Stimulated activated CD8-positive, alpha-beta memory T cell treated with anti-CD3 and anti-CD28 coated beads, Interleukin-15, amount 100 ng/mL, for 1 hour (primary cell): ENCODE results near the gene ICA1L.
"Not testable (repeated sequence)": the region's sequence is repeated elsewhere in the genome, so short reads cannot be mapped to it uniquely, and the experiment has no call there.

Experiments used
- DNase-seq: peaks from one replicate; pipeline ENCODE4 v3.0.0-alpha.2; 2020; ENCODE audit warnings: low read depth

The ICA1L gene

GRCh38 chr2:202871300-202872141, at the start of gene ICA1L:
TSS of gene ICA1L (minus strand) at chr2:202871766. CDS start at chr2:202829009, 42,757 bp downstream.
- no peak for DNase-seq

- no peak for DNase-seq
Observed at GRCh38 chr2:202918860-202919259, 47.3 kb upstream of the ICA1L start.

GRCh38 chr2:202912342-202913201, 41.0 kb upstream of the ICA1L start:
- DNase-seq, result not testable (repeated sequence)

- DNase-seq, result peak; percentile 80
Observed at GRCh38 chr2:202911512-202912341, 40.2 kb upstream of the ICA1L start, which contains the start of the genes CARF and WDR12. TSS of gene CARF (plus strand) at chr2:202912275. CDS start at chr2:202941903, 29,628 bp downstream. TSS of gene WDR12 (minus strand) at chr2:202911673. CDS start at chr2:202911476, 197 bp downstream.

DNA sequence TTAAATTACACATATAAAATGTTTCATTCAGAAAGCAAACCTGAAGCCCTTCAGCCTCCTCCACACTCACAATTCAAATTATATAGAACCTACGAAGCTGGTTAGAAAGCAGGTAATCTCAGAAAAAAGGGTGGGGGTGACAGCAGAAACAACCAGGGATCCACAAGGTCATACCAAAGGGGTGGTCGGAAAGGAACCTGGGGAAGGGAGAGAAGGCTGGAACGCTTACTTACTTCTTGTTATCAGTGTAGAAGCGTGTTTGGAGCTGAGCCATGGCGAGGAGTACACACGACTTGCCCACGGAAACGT, 39.6 kb upstream of the ICA1L start:
- DNase-seq, result no peak

DNA sequence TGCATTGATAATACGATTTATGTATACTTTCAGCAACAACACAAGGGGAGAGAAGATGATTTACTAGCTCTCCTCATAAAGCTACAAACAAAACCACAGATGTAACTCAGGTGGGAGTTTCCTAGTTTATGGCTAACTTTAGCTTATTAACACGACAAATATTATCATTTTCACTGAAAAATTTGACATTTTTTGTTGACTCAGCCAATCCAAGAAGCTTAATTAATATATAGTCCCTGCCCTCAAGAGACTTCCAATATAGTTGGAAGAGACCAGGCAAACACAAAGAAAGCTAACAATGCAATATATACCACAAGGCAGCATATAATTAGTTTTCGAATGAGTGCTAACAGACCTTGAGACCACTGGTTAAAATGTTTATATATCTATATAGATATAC, 39.1 kb upstream of the ICA1L start:
- no peak for DNase-seq

GRCh38 chr2:202910250-202910649, 38.7 kb upstream of the ICA1L start:
- DNase-seq, result not testable (repeated sequence)

DNA sequence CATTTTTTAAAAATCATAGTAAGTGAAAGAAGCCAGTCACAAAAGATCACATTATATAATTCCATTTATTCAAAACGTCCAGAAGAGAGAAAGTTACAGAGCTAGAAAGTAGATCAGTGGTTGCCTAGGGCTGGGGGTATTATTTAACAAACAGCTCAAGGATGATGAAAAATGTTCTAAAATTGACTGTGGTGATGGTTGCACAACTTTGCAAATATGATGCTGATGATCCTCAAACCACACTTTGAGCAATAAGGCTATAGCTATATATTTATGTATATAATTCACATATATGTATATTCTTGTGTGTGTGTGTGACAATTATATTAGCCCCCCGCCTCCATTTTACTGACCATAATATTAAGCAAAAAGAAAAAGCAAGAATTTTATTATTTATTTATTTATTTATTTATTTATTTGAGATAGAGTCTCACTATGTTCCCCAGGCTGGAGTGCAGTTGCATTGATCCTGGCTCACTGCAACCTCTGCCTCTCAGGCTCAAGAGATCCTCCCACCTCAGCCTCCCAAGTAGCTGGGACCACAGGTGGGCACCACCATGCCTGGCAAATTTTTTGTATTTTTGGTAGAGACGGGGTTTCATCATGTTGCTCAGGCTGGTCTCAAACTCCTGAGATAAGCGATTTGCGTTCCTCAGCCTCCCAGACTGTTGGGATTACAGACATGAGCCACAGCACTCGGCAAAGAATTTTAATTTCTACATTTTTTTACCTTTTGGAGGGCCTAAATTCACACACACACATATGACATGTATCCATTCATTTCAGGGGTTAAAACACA, 38.0 kb upstream of the ICA1L start:
- no peak for DNase-seq

- no peak for DNase-seq
Observed at GRCh38 chr2:202908186-202908585, 36.6 kb upstream of the ICA1L start.

DNA sequence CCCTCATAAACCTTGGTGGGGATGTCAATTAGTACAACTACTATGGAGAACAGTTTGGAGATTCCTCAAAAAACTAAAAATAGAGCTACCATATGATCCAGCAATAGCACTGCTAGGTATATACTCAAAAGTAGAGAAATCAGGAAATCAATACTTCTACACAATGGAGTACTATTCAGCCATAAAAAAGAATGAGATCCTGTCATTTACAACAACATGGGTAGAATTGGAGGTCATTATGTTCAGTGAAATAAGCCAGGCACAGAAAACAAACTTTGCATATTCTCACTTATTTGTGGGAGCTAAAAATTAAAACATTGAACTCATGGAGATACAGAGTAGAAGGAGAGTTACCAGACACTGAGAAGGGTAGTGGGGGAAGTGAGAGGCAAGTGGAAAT, 33.9 kb upstream of the ICA1L start:
- DNase-seq, result not testable (repeated sequence)

GRCh38 chr2:202885190-202885589, 13.6 kb upstream of the ICA1L start:
- no peak for DNase-seq

DNA sequence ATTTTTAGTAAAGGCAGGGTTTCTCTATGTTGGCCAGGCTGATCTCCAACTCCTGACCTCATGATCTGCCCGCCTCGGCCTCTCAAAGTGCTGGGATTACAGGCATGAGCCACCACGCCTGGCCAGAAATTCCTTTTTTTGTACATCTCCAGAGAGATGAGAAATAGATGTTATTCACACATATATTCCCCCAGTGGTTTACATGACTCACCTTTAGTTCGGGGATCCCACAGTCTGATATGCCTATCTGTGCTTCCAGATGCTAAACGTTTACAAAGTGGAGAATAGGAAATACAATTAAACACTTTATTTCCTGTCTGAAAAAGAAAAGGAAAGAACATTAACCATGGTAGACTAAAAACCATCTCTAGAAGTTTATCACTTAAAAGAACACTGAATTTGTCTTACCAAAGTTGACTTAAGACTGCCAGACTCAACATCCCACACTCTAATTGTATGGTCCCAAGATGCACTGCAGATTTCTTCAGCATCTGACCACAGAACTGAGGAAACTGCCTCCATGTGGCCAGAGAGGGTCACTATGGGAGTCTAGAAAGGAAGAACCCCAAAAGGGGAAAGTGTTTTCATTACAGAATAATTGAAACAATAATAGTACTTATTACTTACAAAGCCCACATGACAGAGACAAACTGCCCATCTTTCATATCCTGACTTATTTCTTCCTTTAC, 12.6 kb upstream of the ICA1L start:
- no peak for DNase-seq

- no peak for DNase-seq
Observed at GRCh38 chr2:202881570-202881969, 10.0 kb upstream of the ICA1L start.

DNA sequence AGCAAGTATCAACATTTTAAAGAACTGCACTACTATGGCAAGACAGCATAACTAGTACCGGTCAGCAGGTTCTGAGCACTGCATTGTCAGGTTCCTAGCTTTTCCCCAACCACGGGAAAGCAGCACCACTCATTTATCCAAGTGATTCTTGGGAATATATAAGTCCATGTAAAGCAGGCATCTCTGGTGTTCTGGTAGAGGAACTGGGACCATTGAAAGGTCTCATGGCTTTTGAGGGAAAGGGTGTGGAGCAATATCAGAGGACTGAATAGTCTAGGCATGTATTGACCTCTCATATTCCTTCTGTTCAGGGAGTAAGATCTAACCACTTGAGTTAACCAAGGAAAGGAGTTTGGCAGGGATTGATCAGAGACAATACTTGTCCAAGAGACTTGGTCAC, 6.1 kb upstream of the ICA1L start:
- DNase-seq, result no peak

GRCh38 chr2:202870431-202871299, 901 bp downstream of the ICA1L start:
- peak; percentile 24 for DNase-seq

DNA sequence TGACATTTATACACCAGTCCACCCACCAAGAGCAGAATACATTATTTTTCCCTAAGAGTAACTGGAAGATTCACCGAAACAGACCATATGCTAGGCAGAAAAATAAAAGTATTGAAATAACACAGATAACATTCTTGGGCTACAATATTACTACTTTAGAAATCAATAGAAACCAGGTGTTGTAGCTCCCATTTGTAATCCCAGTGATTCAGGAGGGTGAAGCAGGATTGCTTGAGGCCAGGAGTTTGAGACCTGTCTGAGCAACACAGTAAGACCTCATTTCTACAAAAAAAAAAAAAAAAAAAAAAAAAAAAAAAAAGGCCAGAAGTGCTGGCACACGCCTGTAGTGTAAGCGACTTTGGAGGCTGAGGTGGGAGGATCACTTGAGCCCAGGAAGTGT, 9.6 kb downstream of the ICA1L start:
- no peak for DNase-seq

- no peak for DNase-seq
Observed at GRCh38 chr2:202858601-202859000, 13.0 kb downstream of the ICA1L start.

DNA sequence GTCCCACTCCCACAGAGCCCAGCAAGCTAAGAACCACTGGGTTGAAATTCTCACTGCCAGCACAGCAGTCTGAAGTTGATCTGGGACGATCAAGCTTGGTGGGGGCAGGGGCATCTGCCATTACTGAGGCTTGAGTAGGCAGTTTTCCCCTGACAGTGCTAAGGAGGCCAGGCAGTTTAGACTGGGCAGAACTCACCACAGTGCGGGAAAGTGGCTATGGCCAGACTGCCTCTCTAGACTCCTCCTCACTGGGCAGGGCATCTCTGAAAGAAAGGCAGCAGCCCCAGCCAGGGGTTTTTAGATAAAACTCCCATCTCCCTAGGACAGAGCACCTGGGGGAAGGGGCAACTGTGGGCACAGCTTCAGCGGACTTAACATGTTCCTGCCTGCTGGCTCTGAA, 22.2 kb downstream of the ICA1L start:
- not testable (repeated sequence) for DNase-seq

DNA sequence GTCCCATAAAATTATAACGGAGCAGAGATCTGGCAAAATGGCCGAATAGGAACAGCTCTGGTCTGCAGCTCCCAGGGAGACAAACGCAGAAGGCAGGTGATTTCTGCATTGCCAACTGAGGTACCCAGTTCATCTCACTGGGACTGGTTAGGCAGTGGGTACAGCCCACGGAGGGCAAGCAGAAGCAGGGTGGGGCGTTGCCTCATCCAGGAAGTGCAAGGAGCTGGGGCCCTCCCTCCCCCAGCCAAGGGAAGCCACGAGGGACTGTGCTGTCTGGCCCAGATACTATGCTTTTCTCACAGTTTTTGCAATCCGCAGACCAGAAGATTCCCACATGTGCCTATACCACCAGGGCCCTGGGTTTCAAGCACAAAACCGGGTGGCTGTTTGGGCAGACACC, 22.8 kb downstream of the ICA1L start:
- no peak for DNase-seq
